Stimulated activated CD4-positive, alpha-beta T cell treated with anti-CD3 and anti-CD28 coated beads, Interleukin-12 subunit alpha, Interleukin-12 subunit beta, amount 100 ng/mL, for 4 hours (primary cell): ENCODE measurements around the gene IL17REL.

Source experiments
- DNase-seq: peaks from one replicate; pipeline ENCODE4 v3.0.0-alpha.2; 2020

IL17REL gene

DNA sequence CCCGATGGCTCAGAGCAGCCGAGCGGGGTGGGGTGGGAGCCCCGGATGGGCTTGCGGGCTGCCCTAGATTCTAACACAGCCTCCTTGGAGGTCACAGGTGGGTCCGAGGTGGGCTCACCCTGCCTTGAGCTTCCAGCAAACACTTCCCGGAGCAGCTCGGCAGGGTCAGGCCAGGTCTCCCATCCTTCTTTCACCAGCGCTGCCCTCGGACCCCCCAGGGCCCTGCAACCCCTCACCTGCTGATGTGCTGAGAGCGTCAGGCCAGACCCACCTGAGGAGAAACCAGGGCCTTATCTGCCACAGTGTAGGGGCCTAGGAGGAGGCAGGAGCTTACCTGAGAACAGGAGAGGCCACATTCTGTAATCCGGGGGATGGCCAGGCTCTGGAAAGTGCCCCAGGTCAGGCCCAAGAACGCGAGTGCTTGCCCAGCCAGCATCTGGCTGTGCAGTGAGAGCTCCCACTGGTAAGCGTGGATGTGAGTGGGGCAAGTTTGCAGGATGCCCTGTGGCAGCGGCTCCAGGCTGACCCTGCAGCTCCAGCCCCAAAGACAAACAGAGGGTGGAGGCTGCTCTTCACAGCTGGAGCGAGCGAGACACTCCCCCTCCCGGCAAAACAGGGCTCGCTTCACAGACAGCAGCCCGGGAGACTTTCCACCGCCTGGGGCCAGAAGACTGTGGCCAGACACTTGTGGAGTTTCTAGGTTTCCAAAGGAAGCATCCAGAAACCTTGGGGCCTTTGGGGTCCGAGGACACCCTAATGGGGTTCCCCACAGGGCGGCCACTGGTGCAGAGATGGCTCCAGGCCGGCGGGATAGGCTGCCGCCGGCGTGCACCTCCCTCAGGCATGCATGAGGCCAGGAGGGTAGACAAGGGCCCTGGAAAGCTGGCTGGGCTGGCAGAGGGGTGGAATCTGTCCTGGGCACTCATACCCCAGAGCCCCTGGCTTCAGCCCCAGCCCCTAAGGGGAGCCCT is at the start of gene IL17REL:
Gene IL17REL (minus strand): TSS at position 555 of the 971 bp plus-strand sequence. CDS start 119 bp downstream, at position 436.
- no peak for DNase-seq

DNA sequence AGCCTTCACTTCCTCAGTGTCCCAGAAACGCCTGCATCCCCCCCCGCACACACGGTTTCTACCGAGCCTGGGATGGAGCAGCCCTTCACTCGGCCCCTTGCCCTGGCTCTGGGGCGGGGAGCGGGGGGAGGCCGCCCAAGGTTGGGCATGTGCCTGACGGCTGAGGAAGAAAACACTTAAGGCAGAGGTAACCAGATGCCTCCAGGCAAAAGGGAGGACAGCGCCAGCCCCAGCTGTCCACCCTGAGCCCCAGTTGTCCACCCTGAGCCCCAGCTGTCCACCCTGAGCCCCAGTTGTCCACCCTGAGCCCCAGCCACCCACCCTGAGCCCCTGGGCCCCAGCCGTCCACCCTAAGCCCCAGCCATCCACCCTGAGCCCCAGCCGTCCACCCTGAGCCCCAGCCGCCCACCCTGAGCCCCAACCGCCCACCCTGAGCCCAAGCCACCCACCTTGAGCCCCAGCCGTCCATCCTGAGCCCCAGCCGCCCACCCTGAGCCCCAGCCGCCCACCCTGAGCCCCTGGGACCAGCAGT is 49.3 kb upstream of the IL17REL start:
- DNase-seq: no peak

DNA sequence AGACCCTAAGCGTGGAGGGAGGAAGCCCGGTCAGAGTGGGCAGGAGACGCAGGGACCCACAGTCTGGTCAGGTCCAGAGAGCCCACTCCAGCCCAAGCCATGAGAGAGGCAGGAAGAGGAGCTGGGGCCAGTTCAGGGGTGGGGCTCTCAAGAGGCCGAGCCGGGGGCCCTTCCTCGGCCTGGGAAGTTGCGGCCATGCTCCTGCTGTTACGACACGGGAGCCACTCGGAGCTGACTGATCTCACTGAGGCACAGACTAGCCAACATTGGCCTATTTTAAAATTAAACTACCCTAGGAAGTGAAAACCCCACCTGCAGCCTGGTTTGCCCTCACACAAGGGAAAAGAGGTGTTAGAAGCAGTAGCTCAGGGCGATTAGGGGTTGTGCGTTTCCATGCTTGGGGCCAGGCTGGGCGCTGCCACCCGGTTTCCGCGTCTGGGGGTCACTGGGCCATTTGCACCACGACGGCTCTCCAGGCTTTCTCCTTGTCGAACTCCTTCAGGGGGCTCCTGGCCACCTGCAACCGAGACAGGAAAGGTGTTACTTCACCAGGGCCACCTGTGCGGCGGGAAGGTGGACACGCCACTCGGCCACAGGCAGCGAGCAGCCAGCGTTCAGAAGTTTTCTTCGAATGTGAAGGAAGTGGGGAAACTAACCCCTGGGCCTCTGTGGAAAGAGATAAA is 48.7 kb upstream of the IL17REL start:
- DNase-seq: no peak

DNA sequence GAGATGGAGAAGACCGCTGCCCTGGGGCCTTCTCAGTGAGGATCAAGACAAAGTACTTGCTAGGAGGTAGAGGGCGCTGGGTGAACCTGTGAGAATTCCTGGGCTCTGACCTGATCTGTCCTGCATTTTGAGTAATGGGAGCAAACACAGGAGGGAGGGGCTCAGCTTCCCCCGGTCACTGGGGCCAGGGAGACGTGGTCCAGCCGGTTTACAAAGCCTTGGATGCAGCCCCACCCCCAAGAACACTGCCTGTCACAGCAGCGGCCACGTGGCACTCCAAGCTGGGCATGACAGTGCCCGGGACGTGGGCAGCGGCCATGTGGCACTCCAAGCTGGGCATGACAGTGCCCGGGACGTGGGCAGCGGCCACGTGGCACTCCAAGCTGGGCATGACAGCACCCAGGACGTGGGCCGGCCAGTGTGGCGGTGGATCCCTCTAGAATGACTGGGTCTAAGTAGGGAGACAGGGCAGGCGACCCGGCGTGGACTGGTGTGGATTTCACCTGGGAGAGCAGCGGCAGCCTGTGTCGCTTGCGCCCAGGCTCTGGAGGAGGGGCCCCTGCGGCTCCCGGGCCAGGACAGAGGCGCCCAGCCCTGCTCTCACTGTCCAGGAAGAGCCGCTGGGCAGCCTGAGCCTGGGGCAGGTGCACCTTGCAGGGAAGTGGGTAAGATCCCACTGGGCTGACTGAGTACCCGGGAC is 48.0 kb upstream of the IL17REL start:
- no peak for DNase-seq

DNA sequence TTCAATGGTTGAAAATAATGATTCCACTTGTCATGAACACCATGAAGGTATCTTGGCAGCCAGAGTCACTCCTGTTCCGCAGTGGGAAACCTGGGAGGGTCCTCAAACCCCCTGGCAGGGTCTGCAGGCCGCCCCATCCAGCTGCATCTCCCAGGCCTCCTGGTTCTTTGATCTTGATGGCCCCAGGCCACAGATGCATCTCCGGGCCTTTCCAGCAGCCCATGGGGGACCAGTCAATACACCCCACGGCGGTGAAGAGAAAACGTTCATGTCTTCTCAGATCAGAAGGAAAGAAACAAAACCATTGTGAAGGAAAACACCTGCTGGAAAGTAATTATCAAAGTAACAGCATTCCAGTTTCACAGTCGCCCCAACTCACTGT is 47.3 kb upstream of the IL17REL start:
- DNase-seq: no peak

DNA sequence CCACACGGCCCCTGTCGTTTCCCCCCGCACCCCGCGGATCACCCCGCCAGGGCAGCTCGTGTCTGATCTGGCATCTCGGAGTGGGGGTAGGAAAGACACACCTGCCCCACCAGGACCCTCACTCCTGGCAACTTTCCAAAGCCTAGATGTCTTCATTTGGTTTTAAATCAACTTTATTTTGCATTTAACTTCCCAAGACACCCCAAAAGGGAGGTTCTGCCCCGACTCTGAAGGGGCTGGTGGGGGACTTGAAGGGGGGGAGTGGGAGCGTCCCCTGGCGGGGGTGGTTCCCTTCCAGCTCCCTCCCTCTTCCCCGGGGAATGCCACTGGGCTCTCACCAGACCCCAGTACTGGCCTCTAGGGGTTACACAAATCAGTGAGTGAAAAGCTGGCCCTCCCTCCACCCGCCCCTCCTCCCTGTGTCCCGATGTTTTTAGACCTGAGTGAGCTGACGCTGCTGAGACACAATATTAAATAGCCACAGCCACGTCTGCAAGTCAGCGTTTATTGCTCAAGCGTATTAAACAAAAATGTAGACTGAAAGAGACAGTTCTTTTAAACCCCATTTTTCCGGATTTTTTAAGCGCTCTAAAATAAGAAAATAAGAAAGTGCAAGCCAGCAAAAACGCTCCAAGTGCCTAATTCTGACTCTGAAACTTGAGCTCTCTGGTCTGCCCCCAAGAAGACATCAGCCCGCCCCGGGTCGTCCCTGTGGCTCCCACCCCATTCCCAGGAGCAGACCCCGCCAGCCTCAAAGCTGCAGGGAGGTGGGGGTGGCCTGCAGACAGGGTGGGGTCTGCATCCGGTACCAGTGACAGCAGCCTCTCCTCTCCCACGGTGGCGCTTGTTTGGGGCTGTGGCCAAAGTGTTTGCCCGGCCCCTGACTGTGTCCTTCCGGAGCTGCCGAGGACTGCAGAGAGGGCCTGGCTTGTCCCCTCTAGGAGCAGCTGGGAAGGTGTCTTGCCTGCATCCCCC is 46.6 kb upstream of the IL17REL start:
- DNase-seq: no peak

DNA sequence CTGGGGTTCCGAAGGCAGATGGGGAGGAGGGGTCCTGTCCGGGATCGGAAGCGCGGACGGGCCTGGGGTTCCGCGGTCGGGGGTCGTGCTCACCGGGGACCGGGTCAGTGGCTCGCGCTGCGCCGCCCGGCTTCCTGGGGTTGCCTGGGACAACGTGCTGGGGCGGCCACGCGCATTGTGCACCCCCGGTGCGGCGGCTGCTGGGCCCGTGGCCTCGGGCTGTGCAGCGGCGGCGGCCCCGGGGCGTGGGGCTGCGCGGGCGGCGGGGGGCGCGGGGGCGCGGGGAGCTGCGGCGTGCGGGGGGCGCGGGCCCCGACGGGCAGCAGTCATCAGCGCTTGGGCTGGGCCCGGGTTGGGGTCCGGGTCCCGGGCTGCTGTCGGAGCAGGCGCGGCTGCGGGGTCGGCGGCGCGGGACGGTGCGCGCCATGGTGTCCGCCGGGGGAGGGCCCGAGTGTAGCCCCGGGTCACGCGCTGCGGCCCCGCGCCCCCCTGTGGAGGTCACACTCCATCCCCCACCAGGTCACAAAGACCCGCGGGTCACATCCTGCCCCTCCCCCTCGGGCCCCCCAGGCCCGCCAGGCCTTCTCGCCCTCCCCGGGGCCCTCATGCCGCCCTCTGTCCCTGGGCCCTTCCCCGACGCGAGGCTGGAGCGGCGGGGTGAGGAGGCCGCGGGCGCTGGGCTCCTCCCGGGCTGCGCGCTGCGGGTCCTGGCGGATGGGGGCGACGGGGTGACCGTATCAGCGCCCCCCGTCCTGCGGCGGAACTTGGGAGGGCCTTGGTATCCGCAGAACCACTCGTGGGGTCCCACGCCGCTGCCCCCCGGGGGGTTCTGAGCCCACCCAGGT is 45.7 kb upstream of the IL17REL start, which contains the start of gene TTLL8:
Gene TTLL8 (minus strand): TSS at position 238 of the 845 bp plus-strand sequence.
- DNase-seq: no peak

DNA sequence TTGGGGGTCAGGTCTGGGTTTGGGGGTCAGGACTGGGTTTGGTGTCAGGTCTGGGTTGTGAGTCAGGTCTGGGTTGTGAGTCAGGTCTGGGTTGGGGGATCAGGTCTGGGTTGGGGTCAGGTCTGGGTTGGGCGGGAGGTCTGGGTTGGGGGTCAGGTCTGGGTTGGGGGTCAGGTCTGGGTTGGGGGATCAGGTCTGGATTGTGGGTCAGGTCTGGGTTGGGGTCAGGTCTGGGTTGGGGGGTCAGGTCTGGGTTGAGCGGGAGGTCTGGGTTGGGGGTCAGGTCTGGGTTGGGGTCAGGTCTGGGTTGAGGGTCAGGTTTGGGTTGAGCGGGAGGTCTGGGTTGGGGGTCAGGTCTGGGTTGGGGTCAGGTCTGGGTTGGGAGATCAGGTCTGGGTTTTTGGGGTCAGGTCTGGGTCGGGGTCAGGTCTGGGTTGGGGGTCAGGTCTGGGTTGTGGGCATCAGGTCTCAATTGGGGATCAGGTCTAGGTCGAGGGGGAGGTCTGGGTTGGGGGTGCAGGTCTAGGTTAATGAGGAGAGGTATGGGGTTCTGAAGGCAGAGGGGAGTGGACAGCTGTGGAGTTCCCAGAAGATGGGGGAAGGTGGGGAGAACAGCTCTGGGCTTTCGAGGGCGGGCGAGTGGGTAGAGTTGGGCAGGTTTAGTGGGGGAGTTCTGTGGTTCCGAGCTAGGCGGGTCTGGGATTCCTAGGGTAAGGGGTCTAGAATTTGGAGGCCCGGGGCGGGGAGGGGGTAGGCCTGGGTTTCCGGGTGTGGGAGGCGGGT is 44.9 kb upstream of the IL17REL start:
- no peak for DNase-seq

DNA sequence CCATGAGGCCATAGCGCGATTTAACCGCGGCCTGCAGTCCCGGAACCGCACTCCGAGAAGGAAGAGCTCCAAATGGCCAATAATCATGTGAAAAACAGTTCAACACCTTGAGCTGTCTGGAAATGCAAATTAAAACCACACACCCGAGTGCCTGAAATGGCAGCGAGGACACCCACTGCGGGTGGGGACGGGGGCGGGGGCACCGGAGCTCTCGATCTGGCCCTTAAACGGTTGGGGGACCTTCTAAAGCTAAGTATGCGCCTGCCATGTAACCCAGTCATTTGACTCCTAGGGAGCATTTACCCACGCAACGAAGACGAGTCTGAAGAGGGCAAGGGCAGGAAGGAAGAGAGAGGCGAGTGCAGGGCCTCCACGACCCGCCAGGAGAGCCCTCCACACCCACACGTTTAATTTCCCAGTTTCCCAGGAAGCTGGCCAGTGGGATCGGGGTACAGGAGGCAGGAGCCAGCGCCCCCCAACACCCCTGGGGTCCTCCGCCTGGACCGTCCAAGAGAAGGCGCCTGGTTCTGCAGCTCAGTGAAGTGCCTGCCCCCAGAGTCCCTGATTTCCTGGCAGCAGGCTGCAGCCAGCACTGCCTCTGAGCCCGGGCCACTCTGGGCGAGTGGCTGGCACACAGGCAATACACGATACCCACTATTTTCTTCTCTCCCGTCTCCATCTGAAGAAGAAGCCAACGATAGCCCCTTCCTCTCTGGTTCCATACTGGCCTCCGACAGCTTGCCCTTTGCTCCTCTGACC is 43.8 kb upstream of the IL17REL start:
- DNase-seq: no peak

DNA sequence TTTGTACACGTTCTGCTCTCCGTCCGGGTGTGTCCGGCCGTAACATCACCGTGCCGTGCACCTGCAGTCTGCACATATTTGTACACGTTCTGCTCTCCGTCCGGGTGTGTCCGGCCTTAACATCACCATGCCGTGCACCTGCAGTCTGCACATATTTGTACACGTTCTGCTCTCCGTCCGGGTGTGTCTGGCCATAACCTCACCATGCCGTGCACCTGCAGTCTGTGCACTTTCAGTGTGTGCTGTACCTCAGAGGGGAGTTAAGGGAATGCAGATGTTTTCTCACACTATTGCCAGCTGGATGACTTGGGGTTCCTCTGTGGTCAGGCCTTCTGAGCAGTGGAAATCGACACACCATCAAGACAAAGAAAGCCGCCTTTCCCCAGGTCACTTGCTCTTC is 41.3 kb upstream of the IL17REL start:
- DNase-seq: no peak

DNA sequence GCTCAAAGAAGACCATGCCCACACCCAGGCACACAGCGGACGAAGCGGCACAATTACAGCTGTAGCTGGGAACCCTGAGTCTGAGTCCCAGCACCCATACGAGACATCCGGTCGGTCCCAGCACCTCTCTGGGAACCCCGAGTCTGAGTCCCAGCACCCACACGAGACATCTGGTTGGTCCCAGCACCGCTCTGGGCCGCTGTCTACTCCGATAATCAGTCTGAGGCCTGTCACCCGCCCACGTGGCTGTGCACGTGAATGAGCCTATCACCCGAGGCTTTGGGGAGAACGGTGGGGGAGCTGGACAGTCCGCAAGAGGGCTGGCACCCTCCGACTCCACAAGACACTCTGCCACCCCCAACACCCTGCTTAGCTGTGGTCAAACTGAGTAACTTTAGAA is 39.4 kb upstream of the IL17REL start:
- no peak for DNase-seq

DNA sequence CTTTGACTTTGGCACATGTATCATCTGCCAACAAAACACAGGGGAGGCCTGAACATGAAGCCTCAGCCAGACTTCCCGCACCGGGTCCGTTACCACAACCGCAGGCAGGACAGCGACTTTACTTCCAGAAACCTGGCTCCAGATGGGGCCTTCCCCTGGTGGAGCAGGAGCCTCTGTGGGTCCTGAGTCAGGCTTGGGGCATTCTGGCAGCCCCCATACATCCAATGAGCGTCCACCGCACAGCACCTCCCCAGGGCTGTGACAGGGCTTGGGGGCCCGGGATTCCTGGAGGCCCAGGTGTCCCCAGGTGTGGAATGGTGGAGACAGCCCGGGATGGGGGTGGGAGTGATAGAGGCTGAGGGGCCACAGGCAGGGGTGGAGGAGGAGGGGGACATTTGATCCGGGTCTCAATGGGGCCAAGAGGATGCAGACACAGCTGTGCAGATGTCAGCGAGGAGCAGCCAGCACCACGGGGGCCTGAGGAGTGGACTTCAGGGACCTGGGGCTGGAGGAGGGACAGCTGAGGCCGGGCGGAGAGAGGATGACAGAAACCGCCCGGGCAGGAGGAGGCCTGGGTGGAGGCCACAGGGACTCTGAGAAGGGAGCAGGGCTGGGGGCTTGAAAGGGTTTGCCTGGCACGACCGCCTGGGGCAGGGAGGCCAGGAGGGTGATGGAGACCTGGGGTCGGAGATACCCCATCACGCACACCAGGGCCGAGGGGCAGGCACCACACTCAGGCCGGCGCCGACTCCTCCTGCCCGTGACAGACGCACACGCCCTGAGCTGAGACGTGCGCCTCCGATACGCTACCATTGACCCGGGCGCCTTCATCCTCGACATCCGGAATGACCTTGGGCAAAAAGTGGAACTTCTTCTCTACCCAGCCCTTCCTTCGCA is 37.0 kb upstream of the IL17REL start:
- DNase-seq: no peak

DNA sequence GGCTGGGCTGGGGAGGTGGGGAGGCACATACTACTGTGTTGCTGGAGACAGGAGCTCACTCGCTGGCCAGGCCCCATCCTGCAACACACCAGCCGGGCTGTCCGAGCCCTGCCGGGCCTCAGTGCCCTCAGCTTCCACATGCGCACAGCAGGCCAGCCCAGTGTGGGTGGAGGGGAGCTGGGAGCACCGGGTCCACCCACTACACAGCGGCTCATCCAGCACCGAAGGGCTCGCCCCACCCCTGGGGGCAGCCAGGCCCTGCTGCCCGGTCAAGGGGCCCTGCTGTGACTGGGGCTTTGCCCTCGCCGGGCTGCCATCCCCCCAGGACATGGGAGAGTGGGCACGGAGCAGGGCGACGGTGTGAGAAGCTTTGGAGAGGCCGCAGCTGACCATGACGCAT is 36.3 kb upstream of the IL17REL start:
- no peak for DNase-seq

DNA sequence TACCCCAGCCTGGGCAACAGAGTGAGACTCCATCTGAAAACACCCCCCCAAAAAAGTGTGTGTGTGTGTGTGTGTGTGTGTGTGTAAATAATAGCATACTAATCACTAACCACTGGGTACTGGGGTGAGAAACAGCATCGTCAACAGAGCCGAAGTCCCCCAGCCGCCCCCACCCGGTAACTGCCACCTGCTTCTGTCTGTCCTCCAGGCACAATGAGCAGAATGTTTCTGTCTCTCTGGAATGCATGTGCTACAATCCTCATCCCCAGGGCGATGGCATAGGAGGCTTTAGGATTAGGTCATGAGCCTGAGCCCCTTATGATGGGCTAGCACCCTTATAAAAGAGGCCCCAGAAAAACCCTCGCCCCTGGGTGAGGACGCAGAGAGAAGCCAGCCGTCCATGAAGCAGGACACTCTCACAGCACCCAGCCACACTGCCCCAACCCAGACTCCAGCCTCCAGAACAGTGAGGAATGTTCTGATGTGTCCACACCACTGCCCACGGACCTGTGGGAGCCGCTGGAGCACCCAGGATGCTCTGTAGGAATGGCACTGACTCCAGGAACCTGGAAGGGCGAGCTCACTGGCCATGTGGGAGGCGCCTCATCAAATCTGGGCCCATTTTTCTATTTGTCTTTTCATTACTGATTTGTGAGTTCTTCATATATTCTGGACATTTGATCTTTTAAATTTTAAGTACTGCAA is 35.6 kb upstream of the IL17REL start:
- DNase-seq: no peak

DNA sequence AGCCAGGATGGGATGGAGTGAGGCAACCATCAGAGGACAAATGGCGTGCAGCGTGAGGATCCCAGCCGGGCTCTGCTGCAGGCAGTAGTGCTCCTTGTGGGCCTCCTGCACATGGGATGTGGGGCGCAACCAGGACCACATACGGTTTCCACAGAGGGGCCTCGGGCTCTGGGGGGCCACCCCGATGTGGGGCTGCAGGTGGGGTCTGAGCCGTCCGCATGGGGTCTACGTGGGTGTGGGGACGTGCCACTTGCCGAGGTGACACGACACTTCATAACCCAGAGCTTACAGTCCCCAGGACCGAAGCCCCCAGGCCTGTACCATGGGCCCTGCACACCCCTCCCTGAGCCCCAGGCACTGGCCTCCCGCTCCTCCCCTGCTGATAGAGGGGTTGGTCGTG is 34.8 kb upstream of the IL17REL start:
- no peak for DNase-seq

DNA sequence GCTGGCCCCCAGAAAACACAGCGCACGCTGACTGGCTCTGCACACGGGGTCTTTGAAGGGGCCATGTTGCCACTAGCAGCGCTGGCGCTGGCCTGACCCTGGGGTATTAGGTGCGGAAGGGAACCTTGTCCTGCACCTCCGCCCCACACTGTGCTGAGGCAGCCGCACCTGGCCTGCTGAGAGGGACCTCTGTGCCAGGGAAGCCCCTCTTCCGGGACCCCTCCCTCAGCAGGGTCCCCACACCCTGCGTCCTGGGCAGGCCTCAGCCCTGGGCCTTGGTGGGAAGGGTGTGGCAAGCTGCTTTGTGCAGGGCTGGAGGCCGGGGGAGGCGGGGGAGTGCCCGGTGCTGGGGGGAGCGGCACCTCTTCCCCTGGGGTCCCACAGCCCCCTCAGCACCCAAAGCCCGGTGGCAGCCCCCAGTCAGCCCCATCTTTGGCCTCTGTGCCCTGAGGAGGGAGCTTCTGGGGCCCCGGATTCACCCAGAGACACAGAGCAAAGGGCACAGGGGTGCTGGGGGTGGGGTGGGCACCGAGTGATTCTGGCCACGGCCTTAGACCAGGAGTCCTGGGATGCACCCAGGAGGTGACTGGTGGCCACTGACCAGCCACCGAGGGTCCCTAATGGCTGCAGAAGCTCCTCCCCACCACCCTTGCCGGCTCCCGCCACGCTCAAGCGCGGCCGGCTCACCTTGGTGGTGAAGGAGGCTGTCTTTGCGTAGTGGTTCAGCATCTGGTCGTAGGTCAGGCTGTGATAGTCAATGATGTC is 34.1 kb upstream of the IL17REL start:
- DNase-seq: no peak

DNA sequence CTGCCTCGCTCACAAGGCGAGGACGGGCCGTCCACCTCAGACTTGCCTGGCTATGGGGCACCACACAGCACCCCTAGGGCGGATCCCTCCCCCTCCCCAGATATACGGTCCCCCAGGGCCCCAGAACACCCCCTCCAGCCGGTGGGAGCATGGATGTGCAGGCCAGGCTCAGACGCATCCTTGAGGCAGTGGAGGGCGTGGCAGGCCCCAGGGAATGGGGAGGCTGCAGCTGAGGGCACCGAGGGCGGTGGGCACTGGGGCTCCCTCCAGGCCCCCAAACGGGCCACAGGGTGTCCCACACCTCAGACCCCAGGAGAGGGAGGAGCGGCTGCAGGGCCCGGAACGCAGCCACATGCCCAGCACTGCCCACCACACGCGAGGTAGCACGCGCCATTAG is 33.5 kb upstream of the IL17REL start:
- DNase-seq: no peak
